PC-9 (cell line): ENCODE measurements around the gene CHST3. TPM values are rescaled to one million over a fixed set of nuclear protein-coding genes. Genes with fewer than 3 reads are reported as not detected.

Experiments
- BruUV-seq: library from RNA; stranded (reverse); fragments of 400-500 nt; replicated peaks from 2 replicates; lab custom pipeline; 2021; lab: Mats Ljungman, UMichigan
- CTCF ChIA-PET: fragments of 300-600 bp; sonication (Branson Sonifier 250); formaldehyde crosslinking; loops from one replicate; lab custom pipeline; 2022; ENCODE audit warnings: antibody characterized with exemption; lab: Charles Lee
- POLR2A ChIA-PET: fragments of 300-600 bp; sonication (Branson Sonifier 250); formaldehyde crosslinking; loops from one replicate; lab custom pipeline; 2022; ENCODE audit warnings: antibody characterized with exemption; ENCODE audit not compliant: unreplicated experiment; lab: Charles Lee
- DNase-seq, 2 experiments: peaks; one replicate each; pipeline versions ENCODE4 v3.0.0 to v3.0.0-alpha.2; 2015 to 2022; ENCODE audit warnings: mixed read lengths in 1 of 2
- H2AFZ ChIP-seq: fragments of 200-600 bp; sonication (generic); 2 replicates; pipeline ENCODE4 v1.8.1; 2017; ENCODE audit warnings: antibody characterized with exemption
- H3F3A ChIP-seq: fragments of 200-600 bp; sonication (generic); 2 replicates; pipeline ENCODE4 v1.8.1; 2017; ENCODE audit warnings: antibody characterized with exemption, mild to moderate bottlenecking, low read depth; ENCODE audit not compliant: insufficient read depth
- H3K27ac ChIP-seq: fragments of 200-600 bp; sonication (generic); 2 replicates; pipeline ENCODE4 v1.6.1; 2016; ENCODE audit warnings: mixed run types
- H3K27me3 ChIP-seq: fragments of 200-600 bp; sonication (generic); 2 replicates; pipeline ENCODE4 v1.6.1; 2016; ENCODE audit warnings: low read depth, mixed run types; ENCODE audit not compliant: insufficient read depth
- H3K36me3 ChIP-seq: fragments of 200-600 bp; sonication (generic); 2 replicates; pipeline ENCODE4 v1.6.1; 2016; ENCODE audit warnings: low read depth, mixed run types
- H3K4me1 ChIP-seq: fragments of 200-600 bp; sonication (generic); replicated peaks from 2 replicates; pipeline ENCODE4 v1.6.1; 2016; ENCODE audit warnings: mixed run types; ENCODE audit not compliant: insufficient read depth
- H3K4me2 ChIP-seq: fragments of 200-600 bp; sonication (generic); 2 replicates; pipeline ENCODE4 v1.6.1; 2017; ENCODE audit warnings: mixed run types
- H3K4me3 ChIP-seq: fragments of 200-600 bp; sonication (generic); 2 replicates; pipeline ENCODE4 v1.6.1; 2016; ENCODE audit warnings: mixed run types
- H3K79me2 ChIP-seq: fragments of 200-600 bp; sonication (generic); 2 replicates; pipeline ENCODE4 v1.6.1; 2017; ENCODE audit warnings: low read depth, mixed run types
- H3K9me2 ChIP-seq: fragments of 200-600 bp; sonication (generic); 2 replicates; pipeline ENCODE4 v1.8.1; 2017; ENCODE audit warnings: mild to moderate bottlenecking; ENCODE audit not compliant: insufficient read depth
- H3K9me3 ChIP-seq: fragments of 200-600 bp; sonication (generic); 2 replicates; pipeline ENCODE4 v1.8.1; 2016; ENCODE audit warnings: low read depth; ENCODE audit not compliant: insufficient read depth
- H4K20me1 ChIP-seq: fragments of 200-600 bp; sonication (generic); 2 replicates; pipeline ENCODE4 v1.8.1; 2017; ENCODE audit not compliant: insufficient read depth
- EZH2 ChIP-seq: fragments of 200-600 bp; sonication (generic); IDR thresholded peaks from 2 replicates; pipeline ENCODE4 v1.8.0; 2017; ENCODE audit warnings: antibody characterized with exemption, low read depth
- intact Hi-C: fragments of 100-400 bp; cut with micrococcal nuclease; formaldehyde crosslinking; loops from one replicate; pipeline ENCODE4 v1.10.0; 2022; ENCODE audit not compliant: unreplicated experiment
- total RNA-seq: library from RNA; stranded (reverse); gene quantifications from 2 replicates; pipeline ENCODE4 v1.2.3, GENCODE V29; 2021
- TF ChIP-seq, protein P1 (sequence below): fragments of 200-600 bp; sonication (generic); conservative IDR thresholded peaks from 2 replicates; pipeline ENCODE4 v1.6.1; 2017; ENCODE audit warnings: mixed run types, antibody characterized with exemption, mild to moderate bottlenecking, moderate library complexity

The CHST3 gene
- total RNA-seq, 1 experiment from 2014 or later, result 23.3 TPM

GRCh38 chr10:71968553-71969474 is 4.6 kb downstream of the CHST3 start:
- POLR2A ChIA-PET, result interaction anchor here (0.6 to 0.7 kb wide), 2 partner anchors 104 to 354 kb away, joined by 4 to 6 read pairs; no protein-coding TSS in a partner anchor
- peaks cover 15% of the 10 kb centered on the region for H3F3A ChIP-seq
- H2AFZ ChIP-seq, result no peak overlapping the region
- H3K9me2 ChIP-seq, result no peaks in the 10 kb centered on the region
- H3K27me3 ChIP-seq, result no peaks in the 10 kb centered on the region
- no TSS peak for BruUV-seq
- peaks cover 63% of the 10 kb centered on the region for H3K79me2 ChIP-seq
- H4K20me1 ChIP-seq, result no peaks in the 10 kb centered on the region
- H3K4me1 ChIP-seq, result peaks cover 37% of the 10 kb centered on the region
- no peak overlapping the region for H3K27ac ChIP-seq
- H3K4me3 ChIP-seq, result no peak overlapping the region
- H3K36me3 ChIP-seq, result no peaks in the 10 kb centered on the region
- DNase-seq, result peak; percentile 37 to 48
- TF ChIP-seq, protein P1, sequence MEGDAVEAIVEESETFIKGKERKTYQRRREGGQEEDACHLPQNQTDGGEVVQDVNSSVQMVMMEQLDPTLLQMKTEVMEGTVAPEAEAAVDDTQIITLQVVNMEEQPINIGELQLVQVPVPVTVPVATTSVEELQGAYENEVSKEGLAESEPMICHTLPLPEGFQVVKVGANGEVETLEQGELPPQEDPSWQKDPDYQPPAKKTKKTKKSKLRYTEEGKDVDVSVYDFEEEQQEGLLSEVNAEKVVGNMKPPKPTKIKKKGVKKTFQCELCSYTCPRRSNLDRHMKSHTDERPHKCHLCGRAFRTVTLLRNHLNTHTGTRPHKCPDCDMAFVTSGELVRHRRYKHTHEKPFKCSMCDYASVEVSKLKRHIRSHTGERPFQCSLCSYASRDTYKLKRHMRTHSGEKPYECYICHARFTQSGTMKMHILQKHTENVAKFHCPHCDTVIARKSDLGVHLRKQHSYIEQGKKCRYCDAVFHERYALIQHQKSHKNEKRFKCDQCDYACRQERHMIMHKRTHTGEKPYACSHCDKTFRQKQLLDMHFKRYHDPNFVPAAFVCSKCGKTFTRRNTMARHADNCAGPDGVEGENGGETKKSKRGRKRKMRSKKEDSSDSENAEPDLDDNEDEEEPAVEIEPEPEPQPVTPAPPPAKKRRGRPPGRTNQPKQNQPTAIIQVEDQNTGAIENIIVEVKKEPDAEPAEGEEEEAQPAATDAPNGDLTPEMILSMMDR, result no peak
- TF ChIP-seq EZH2, result no peak
- CTCF ChIA-PET, result interaction anchor here (1.2 kb wide), 1 partner anchor 80 kb away, joined by 3 read pairs; no protein-coding TSS in a partner anchor
- 0 out of 2 replicates have a peak overlapping the region, but pooled peaks have one; percentile 22 for H3K4me2 ChIP-seq
- intact Hi-C loops, result loop anchor here (10.0 kb wide), 1 partner anchor 134 kb away; no protein-coding TSS in a partner anchor
- no peaks in the 10 kb centered on the region for H3K9me3 ChIP-seq

DNA sequence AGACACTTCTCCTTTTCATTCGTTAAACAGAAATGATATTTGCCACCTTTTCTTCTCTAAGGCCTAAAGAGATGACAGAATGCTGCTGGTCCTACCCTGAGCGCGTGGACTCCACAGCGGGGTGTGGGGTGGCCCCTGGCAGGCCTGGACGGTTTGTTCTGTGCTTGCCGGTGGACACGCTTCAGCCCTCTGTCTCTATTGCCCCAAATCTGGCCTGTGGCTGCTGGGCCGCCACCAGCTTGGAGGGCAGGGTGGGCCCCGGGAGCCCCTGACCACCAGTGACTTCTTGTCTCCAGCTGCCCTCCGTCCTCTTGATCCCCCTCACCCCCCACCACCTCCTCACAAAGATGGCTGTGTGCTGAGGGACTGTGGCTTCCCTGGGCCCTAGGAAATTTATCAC is 5.7 kb downstream of the CHST3 start:
- no TSS peak for BruUV-seq
- Histone ChIP-seq H3F3A (peaks cover 26% of the 10 kb centered on the region), H3K4me2 (peak overlapping the region; percentile 1; the same call in 1 of the 2 replicates), H2AFZ (no peak overlapping the region), H3K27me3 (no peaks in the 10 kb centered on the region), H3K9me3 (no peaks in the 10 kb centered on the region), H3K4me3 (no peak overlapping the region), H3K79me2 (peaks cover 60% of the 10 kb centered on the region), H4K20me1 (no peaks in the 10 kb centered on the region), H3K27ac (no peak overlapping the region), H3K9me2 (no peaks in the 10 kb centered on the region), H3K4me1 (peaks cover 48% of the 10 kb centered on the region), H3K36me3 (no peaks in the 10 kb centered on the region)
- no peak for DNase-seq
- ChIA-PET POLR2A (no interaction called here), CTCF (no interaction called here)
- TF ChIP-seq, protein P1, result no peak
- TF ChIP-seq EZH2, result no peak
- intact Hi-C loops, result loop anchor here (1.0 to 10.0 kb wide), 4 partner anchors 28 to 247 kb away; partner anchors contain the start of genes ANAPC16 and ASCC1

- Histone ChIP-seq H3K79me2 (peaks cover 58% of the 10 kb centered on the region), H4K20me1 (no peaks in the 10 kb centered on the region), H3K9me2 (no peaks in the 10 kb centered on the region), H3K4me2 (peak overlapping the region; percentile 1; the same call in 1 of the 2 replicates), H3K36me3 (no peaks in the 10 kb centered on the region), H3K4me3 (no peak overlapping the region), H3K27me3 (no peaks in the 10 kb centered on the region), H3K4me1 (peaks cover 50% of the 10 kb centered on the region), H3F3A (peaks cover 30% of the 10 kb centered on the region), H3K27ac (no peak overlapping the region), H3K9me3 (no peaks in the 10 kb centered on the region), H2AFZ (no peak overlapping the region)
- no TSS peak for BruUV-seq
- peak; percentile 59 to 76 for DNase-seq
- intact Hi-C loops, result loop anchor here (1.0 to 5.0 kb wide), 3 partner anchors 28 to 247 kb away; partner anchors contain the start of genes ANAPC16 and ASCC1
- no peak for TF ChIP-seq EZH2
- TF ChIP-seq, protein P1, result no peak; the same call in 1 of the 2 replicates
- ChIA-PET CTCF (interaction anchor here (1.1 kb wide), 1 partner anchor 13 kb away, joined by 3 read pairs; no protein-coding TSS in a partner anchor), POLR2A (no interaction called here)
These were observed 6.1 kb downstream of the CHST3 start for GRCh38 chr10:71970331-71970730.
